Mesenteric fat pad (tissue), 1 donor: ENCODE data around the gene CDC5L. TPM values are rescaled to one million over a fixed set of nuclear protein-coding genes. Genes with fewer than 3 reads are reported as not detected.

Experiments
- DNase-seq: peaks from one replicate; pipeline ENCODE4 v3.0.0-alpha.2; 2020; ENCODE audit warnings: low spot score
- total RNA-seq: library from RNA; stranded (reverse); fragmentation: NEBNext Ultra II Directional; extraction: Animal tissue kit (Norgen Biotek cat#: 25700); gene quantifications from one replicate; pipeline ENCODE4 v1.2.1, GENCODE V29; 2021
- donor health status: DM: yes; HTN: yes; CAD: no.

Gene CDC5L
- total RNA-seq, 1 donor from 2014 or later = 16.8 TPM

DNA sequence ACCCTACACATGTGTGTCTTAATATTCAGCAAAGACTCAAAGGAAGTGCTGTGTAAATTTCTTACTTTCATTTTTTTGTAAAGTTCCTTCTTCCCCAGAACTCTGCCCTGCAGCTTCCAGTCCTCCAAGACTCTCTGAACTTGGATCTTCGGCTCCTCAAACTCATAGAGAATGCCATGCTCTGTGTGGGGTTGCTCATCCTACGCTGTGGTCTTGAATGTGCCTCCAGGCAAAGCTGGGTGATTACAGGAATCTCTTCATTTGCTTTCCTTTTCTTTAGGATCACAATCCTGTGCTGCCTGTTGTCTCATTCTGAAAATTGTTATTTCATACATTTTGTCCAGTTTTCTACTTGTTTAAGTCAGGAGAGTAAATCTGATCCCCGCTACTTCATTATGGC lies 14.5 kb upstream of the CDC5L start:
- no peak for DNase-seq

- no peak for DNase-seq
These were observed 13.7 kb upstream of the CDC5L start for GRCh38 chr6:44373787-44374186.

DNA sequence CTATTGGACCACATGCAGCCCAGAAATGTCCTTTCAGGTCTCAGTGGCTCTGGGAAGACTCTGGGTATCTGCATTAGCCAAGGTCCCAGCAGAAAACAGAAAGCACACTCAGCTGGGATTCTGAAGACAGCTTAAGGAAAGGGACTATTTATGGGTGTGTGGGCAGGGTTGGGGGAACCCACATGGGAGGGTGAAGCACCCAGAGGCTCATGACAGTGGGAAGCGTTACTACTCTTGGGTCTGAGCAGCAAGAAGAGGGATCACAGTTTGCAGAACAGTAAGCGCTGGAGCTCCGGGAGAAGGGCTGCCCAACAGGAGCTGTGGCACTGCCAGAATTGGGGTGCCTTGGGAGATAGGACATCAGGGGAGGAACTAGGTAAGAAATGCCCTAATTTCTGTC lies 12.4 kb upstream of the CDC5L start:
- DNase-seq = no peak

- DNase-seq = no peak
These were observed 10.0 kb upstream of the CDC5L start for GRCh38 chr6:44377484-44377883.

GRCh38 chr6:44377971-44378370 lies 9.5 kb upstream of the CDC5L start:
- no peak for DNase-seq

- DNase-seq = no peak
These were observed 5.8 kb upstream of the CDC5L start for GRCh38 chr6:44381739-44382138.

DNA sequence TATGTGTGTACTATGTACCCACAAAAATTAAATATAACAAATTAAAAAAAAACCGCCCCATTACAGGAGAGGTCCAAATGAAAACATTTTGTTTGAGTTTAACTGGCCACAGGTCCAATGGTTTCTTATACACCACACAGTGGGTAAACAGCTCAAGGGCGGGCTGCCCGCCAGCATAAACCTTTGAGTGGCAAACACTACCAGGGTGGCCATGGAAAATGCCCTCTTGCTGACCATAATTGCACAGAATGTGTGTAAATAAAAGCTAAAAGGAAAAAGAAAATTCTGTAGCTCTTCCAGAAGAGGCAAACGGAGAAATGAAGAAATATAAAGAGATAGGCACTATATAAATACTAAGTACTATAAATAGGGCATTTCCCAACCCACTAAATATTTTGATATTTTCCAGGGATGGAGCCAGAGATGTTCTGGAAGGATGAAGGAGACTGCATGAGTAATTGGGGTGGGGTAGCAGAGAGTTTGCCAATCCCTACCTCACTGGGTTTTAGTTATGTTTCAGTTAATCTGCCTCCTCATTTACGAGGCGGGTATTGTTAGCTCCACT lies 1.1 kb upstream of the CDC5L start:
- DNase-seq = no peak

- DNase-seq = no peak
These were observed 569 bp upstream of the CDC5L start for GRCh38 chr6:44386929-44387345.

DNA sequence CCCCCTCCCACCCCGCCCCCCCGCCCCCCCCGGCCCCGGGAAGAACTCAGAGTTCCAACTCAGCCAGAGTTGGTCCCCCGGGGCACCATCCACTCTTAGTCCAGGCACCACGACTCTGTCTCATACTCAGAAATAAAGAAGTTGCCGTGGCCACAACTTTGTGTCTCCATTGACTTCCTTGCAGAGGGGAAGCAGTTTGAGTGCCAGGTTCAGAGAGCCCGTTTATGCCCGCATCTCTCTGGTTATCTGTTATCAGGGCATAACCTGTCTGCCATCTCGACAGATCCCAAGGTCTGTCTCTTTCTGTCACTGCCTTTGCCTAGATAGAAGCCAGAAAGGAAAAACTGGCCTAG lies 605 bp downstream of the CDC5L start:
- DNase-seq = no peak

- no peak for DNase-seq
These were observed 1.4 kb downstream of the CDC5L start for GRCh38 chr6:44388887-44389286.

DNA sequence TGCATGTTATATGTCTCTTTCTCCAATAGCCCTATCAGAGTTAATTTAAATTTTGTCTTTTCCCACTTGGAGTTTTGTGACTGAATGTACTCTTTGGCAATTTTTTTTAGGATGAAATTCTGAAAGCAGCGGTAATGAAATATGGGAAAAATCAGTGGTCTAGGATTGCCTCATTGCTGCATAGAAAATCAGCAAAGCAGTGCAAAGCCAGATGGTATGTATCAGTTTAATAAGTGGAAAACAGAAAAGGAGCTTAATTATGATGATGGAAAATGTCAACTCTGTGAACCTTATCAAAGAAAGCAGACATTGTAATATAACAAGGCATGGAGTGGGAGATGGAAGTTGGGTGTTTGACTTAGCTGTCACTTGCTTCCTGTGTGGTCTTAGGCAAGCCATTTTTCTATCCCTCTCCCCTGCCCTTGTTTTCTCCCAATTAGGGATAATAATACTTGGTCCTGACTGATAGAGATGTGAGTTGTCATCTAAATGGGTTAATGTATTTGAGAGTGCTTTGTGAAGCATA lies 2.7 kb downstream of the CDC5L start:
- DNase-seq = no peak

GRCh38 chr6:44395501-44395900 lies 8.0 kb downstream of the CDC5L start:
- DNase-seq = no peak

DNA sequence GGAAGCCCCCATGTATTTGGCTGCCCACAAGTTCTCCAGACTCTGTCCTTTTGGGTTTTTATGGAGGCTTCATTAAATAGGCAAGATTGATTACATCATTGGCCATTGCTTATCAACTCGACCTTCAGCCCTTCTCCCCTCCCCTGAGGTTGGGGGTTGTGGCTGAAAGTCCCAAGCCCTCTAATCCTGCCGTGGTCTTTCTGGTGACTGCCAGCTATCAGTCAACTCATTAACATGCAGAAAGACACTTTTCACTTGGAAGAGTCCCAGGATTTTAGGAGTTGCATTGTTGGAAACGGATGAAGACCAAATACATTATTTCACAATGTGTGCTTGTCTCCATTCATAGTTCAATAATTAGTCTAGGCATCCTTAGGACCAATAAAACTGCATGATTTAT lies 9.5 kb downstream of the CDC5L start:
- no peak for DNase-seq

DNA sequence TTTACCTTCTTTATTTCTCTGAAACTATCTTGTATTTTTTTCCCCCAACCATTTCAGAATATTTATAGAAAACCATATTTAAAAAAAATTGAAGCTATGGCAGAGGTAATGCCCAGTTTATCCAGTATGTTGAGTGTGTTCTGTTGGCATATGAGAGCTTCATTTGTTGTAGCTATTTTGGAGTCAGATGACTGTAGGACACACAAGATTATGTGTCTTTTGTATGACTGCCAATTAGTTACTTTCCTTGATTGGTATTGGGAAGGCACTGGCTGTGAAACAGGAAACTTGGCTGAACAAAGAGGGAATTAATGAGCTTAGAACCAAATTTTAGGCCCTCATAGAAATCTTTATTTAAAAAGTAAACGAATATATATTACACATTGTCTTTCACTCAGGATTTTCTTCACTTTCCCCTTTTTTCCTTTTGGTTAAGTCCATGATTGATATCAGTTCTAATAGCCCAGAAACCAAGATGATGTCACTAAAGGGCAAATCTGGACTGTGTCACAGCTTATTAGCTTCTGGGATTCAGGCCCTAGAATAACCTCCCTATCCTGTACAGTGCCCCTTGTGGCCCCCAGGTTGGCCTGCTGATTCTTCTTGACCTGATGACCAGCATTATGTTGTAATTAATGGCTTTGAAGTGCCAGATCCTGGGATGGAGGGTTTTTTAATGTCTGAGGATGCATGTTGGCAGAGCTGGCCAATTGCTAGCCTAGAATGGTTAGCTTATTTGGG lies 10.1 kb downstream of the CDC5L start:
- DNase-seq = no peak

GRCh38 chr6:44399991-44400390 lies 12.5 kb downstream of the CDC5L start:
- DNase-seq = no peak

DNA sequence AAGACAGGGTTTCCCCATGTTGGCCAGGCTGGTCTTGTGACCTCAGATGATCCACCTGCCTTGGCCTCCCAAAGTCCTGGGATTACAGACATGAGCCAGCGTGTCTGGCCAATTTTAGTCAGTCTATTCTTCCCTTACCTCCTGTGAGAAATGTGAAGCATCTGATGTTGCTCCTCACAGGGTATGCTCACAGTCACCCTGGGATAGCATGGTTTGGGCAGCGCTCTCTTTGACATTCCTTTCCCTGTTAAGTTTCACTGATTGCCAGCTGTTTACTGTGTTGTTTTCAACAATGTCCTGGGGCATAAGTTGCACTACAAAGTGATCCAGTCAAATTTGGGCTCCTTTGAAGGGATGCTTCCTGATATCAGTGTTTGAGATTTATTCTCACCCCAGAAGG lies 13.1 kb downstream of the CDC5L start:
- no peak for DNase-seq

DNA sequence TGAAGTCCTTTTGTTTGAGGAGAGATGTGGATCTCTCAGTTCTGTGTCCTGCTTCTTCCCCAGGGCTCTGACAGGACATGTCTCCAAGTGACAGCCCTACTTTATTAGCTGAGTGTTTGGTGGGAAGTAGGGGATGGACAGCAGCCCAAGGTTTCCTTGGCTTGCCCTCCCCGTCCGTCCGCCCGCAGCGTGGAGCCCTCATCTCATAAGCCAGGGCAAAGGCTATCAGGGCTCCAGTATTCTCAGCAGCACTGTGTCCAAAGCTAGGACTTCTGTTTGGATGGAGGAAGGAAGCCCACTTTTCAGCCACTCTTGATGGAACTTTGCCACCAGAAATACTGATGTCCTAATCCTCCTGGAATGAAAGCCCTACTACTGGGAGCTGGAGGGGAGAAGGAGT lies 13.6 kb downstream of the CDC5L start:
- no peak for DNase-seq

- DNase-seq = no peak
These were observed 16.7 kb downstream of the CDC5L start for GRCh38 chr6:44404022-44404714.

DNA sequence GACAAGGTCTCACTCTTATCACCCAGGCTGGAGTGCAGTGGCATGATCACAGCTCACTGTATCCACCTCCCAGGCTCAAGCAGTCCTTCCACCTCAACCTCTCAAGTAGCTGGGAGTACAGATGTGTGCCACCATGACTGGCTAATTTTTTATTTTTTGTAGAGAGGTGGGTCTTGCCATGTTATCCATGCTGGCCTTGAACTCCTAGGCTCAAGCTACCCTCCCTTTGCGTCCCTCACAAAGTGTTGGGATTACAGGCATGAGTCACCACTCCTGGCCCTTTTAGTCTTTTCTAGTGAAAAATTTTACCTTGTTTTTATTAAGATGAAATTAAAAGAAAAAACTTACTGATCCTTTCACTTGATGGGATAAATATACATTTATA lies 17.2 kb downstream of the CDC5L start:
- DNase-seq = no peak

GRCh38 chr6:44407951-44408670 lies 20.6 kb downstream of the CDC5L start:
- no peak for DNase-seq

DNA sequence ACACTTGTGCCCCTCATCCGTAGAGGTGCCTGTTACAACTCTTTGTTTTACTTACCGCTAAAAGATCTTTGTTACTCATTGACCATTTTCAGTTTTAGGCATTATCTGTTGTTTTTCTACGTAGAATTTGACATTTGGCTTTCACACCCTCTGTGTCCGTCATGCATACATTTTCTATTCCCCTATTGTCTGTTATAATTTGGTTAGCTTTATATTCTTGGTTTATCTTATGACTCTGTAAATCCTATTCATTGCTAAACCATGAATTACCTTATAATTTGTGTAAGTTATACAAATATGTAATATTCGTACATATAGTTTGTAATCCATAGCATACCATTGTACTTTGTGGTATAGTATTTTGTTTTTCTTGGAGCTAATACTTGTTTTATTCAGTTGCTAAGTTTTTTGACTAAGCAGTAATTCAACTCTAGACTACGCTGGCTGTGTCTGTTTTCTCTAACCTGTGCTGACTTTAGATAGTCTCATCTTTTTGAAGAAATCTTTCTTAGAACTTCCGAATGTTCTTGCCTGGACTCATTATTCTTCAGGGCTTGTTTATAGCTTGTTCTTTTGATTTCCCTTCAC lies 21.8 kb downstream of the CDC5L start:
- DNase-seq = no peak

DNA sequence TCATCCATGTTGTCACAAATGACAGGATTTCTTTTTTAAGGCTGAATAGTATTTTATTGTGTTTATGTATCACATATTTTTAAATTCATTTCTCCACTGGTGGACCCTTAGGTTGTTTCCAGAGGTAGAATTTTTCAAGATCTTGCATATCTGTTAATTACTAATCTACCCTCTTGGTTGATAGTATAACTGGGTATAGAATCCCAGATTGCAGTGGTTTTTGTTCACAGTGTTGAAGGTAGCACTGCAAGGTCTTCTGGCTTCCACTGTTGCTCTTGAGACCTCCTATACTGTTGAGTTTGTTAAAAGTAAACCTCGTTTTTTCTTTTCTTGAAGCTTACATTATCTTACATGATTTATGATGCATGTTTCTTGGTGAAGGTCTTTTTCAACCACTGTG lies 22.9 kb downstream of the CDC5L start:
- no peak for DNase-seq
